Coronary artery (tissue), 2 donors: ENCODE measurements around the gene TM9SF1.

Experiments
- DNase-seq: peaks from one replicate; pipeline ENCODE4 v3.0.0-alpha.2; 2017; ENCODE audit warnings: low spot score
- H3K27ac ChIP-seq, 2 donors: fragments of 200-600 bp; sonication (generic); one replicate each; pipeline ENCODE4 v1.5.1; 2016 to 2019
- H3K4me3 ChIP-seq: fragments of 200-600 bp; sonication (generic); 2 replicates; pipeline ENCODE4 v1.5.1; 2016; ENCODE audit warnings: mild to moderate bottlenecking, moderate library complexity
- TF ChIP-seq, protein P1 (sequence below): fragments of 200-600 bp; sonication (generic); IDR thresholded peaks from one replicate; pipeline ENCODE4 v1.5.1; 2019; ENCODE audit warnings: antibody characterized with exemption

The TM9SF1 gene

DNA sequence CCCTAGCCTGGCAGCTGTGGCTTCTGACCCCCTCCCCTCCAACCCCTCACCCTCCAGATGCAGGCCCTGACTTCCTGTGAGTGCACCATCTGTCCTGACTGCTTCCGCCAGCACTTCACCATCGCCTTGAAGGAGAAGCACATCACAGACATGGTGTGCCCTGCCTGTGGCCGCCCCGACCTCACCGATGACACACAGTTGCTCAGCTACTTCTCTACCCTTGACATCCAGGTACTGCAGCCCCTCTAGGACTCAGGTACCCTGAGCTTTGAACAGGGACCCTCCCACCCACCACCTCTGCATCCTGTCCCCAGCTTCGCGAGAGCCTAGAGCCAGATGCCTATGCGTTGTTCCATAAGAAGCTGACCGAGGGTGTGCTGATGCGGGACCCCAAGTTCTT, 40.1 kb downstream of the TM9SF1 start:
- no peak overlapping the region for H3K4me3 ChIP-seq
- TF ChIP-seq, protein P1, sequence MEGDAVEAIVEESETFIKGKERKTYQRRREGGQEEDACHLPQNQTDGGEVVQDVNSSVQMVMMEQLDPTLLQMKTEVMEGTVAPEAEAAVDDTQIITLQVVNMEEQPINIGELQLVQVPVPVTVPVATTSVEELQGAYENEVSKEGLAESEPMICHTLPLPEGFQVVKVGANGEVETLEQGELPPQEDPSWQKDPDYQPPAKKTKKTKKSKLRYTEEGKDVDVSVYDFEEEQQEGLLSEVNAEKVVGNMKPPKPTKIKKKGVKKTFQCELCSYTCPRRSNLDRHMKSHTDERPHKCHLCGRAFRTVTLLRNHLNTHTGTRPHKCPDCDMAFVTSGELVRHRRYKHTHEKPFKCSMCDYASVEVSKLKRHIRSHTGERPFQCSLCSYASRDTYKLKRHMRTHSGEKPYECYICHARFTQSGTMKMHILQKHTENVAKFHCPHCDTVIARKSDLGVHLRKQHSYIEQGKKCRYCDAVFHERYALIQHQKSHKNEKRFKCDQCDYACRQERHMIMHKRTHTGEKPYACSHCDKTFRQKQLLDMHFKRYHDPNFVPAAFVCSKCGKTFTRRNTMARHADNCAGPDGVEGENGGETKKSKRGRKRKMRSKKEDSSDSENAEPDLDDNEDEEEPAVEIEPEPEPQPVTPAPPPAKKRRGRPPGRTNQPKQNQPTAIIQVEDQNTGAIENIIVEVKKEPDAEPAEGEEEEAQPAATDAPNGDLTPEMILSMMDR: no peak
- H3K27ac ChIP-seq: no peak overlapping the region
- DNase-seq: no peak

DNA sequence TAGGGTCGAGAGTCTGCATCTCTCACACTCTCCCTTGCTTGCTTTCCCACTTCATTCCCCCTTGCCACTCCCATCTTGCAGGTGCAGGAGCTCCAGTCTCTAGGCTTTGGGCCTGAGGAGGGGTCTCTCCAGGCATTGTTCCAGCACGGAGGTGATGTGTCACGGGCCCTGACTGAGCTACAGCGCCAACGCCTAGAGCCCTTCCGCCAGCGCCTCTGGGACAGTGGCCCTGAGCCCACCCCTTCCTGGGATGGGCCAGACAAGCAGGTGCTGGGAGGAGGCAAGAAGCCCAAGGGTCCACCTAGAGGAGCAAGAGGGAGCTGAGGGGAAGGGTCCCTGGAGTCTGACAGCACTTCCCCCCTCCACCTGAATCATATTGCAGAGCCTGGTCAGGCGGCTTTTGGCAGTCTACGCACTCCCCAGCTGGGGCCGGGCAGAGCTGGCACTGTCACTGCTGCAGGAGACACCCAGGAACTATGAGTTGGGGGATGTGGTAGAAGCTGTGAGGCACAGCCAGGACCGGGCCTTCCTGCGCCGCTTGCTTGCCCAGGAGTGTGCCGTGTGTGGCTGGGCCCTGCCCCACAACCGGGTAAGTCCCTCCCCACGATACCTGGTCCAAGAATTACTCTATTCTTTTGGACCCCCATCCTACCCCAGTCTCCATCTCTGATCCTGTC, 43.7 kb downstream of the TM9SF1 start:
- no peak overlapping the region for H3K27ac ChIP-seq
- H3K4me3 ChIP-seq: no peak overlapping the region
- no peak for DNase-seq
- TF ChIP-seq, protein P1: no peak

DNA sequence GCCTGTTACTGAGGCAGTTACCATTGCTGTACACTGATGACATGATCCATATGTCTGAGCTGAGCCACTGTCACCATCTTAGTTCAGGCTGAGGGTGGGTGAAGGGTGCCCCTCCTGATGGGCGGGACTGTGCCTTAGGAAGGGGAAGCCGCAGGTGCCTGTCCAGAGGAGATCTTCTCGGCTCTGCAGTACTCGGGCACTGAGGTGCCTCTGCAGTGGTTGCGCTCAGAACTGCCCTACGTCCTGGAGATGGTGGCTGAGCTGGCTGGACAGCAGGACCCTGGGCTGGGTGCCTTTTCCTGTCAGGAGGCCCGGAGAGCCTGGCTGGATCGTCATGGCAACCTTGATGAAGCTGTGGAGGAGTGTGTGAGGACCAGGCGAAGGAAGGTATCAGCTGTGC, 44.2 kb downstream of the TM9SF1 start:
- H3K27ac ChIP-seq: no peak overlapping the region
- DNase-seq: no peak
- TF ChIP-seq, protein P1: no peak

DNA sequence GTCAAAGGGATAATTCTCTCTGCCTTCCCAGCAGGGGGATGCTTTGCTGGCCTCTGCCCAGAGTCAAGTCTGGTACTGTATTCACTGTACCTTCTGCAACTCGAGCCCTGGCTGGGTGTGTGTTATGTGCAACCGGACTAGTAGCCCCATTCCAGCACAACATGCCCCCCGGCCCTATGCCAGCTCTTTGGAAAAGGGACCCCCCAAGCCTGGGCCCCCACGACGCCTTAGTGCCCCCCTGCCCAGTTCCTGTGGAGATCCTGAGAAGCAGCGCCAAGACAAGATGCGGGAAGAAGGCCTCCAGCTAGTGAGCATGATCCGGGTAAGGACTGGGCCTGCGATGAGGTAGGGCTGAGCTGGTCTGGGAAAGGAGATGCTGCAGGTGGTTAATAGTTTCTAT, 44.7 kb downstream of the TM9SF1 start:
- DNase-seq: no peak
- TF ChIP-seq, protein P1: no peak
- no peak overlapping the region for H3K4me3 ChIP-seq
- no peak overlapping the region for H3K27ac ChIP-seq

More for the DNA sequence above, 44.2 kb downstream of the TM9SF1 start:
- H3K4me3 ChIP-seq: no peak overlapping the region

DNA sequence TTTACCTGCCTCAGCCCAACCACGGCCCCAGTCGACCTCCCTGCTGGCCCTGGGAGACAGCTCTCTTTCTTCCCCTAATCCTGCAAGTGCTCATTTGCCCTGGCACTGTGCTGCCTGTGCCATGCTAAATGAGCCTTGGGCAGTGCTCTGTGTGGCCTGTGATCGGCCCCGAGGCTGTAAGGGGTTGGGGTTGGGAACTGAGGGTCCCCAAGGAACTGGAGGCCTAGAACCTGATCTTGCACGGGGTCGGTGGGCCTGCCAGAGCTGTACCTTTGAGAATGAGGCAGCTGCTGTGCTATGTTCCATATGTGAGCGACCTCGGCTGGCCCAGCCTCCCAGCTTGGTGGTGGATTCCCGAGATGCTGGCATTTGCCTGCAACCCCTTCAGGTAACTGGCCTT, 45.2 kb downstream of the TM9SF1 start:
- TF ChIP-seq, protein P1: no peak
- DNase-seq: no peak
- no peak overlapping the region for H3K4me3 ChIP-seq
- no peak overlapping the region for H3K27ac ChIP-seq

DNA sequence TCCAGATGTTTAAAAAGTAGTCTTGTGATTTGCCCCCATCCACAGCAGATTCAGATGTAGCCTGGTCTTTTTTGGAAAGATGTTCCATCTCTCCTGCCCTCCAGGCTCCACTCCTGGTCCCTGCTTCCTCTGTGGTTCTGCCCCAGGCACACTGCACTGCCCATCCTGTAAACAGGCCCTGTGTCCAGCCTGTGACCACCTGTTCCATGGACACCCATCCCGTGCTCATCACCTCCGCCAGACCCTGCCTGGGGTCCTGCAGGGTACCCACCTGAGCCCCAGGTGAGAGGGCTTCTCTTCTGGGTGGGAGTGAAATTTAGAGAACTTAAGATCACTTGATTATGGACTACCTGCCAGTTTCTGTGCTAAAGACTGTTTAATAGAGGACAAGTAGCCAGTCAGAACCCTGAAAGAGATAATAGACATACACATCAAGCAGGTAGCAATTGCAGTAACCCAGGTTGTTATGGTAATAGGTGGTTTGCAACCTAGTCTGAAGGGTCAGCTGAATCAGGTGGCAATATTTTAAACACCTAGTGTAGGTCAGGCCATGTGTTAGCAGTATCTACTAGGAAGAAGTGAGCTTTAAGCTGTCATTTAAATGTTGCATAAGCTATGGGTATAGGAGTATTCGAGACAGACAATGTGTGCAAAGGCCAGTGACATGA, 45.8 kb downstream of the TM9SF1 start:
- TF ChIP-seq, protein P1: no peak
- no peak for DNase-seq
- Histone ChIP-seq H3K4me3 (no peak overlapping the region), H3K27ac (no peak overlapping the region)
